A673 (cell line): ENCODE results near the gene COL9A2.

Source experiments
- EZH2 ChIP-seq: fragments of 200-600 bp; sonication (generic); IDR thresholded peaks from 2 replicates; pipeline ENCODE4 v1.6.1; 2017; ENCODE audit warnings: borderline replicate concordance, low read depth, mild to moderate bottlenecking, mixed read lengths, antibody characterized with exemption, low read length; ENCODE audit not compliant: poor library complexity, severe bottlenecking
- TF ChIP-seq, protein P1 (sequence below): fragments of 300-800, 200-600 bp; sonication (generic); conservative IDR thresholded peaks from 2 replicates; pipeline ENCODE4 v1.5.1; 2017; ENCODE audit warnings: low read depth, mild to moderate bottlenecking, antibody characterized with exemption, low read length, moderate library complexity, mixed read lengths

DNA sequence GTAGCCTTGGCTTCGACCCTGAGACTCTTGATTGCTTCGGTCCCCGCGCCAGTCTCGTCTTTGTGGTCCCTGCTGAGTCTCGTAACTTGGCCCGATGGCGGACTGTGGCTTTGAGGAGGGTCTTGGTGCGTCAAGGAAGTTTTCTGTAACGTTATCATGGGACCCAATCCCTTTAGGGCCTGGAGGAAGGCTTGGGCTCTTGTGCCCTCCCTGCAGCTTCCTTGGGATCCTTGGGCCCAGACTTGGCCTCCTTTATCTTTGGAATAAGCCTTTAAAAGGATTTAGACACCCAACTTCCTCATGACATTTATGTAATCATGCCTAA is 58.7 kb downstream of the COL9A2 start:
- TF ChIP-seq, protein P1, sequence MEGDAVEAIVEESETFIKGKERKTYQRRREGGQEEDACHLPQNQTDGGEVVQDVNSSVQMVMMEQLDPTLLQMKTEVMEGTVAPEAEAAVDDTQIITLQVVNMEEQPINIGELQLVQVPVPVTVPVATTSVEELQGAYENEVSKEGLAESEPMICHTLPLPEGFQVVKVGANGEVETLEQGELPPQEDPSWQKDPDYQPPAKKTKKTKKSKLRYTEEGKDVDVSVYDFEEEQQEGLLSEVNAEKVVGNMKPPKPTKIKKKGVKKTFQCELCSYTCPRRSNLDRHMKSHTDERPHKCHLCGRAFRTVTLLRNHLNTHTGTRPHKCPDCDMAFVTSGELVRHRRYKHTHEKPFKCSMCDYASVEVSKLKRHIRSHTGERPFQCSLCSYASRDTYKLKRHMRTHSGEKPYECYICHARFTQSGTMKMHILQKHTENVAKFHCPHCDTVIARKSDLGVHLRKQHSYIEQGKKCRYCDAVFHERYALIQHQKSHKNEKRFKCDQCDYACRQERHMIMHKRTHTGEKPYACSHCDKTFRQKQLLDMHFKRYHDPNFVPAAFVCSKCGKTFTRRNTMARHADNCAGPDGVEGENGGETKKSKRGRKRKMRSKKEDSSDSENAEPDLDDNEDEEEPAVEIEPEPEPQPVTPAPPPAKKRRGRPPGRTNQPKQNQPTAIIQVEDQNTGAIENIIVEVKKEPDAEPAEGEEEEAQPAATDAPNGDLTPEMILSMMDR, result no peak
- no peak for TF ChIP-seq EZH2
